ENCODE results near the gene UBASH3B.
"Not testable (repeated sequence)": the region's sequence is repeated elsewhere in the genome, so short reads cannot be mapped to it uniquely, and the experiment has no call there.

UBASH3B gene

GRCh38 chr11:122619757-122620156, 35.8 kb upstream of the UBASH3B start:
- TF ChIP-seq EZH2phosphoT487 (IDR thresholded peaks at IDR 0.05; ENCODE audit: borderline replicate concordance) (no peak), CTCF (conservative IDR thresholded peaks at IDR 0.05; ENCODE audit: low read length) (no peak)

GRCh38 chr11:122625501-122625900, 30.0 kb upstream of the UBASH3B start:
- H2AFZ ChIP-seq (ENCODE audit: low read length); H3K79me2 ChIP-seq (ENCODE audit: insufficient read depth, low read length); H3K9me3 ChIP-seq (ENCODE audit: insufficient read depth, low read depth, low read length); H3K9me2 ChIP-seq (replicated peaks; ENCODE audit: low read depth, low read length); H3K4me1 ChIP-seq (ENCODE audit: insufficient read depth, low read length, poor library complexity, severe bottlenecking); H3K27me3 ChIP-seq (ENCODE audit: insufficient read depth, low read length, poor library complexity, severe bottlenecking); H4K20me1 ChIP-seq (ENCODE audit: insufficient read depth, low read length, poor library complexity, severe bottlenecking); H3K4me3 ChIP-seq (ENCODE audit: low read length, poor library complexity, severe bottlenecking); H3K36me3 ChIP-seq (ENCODE audit: insufficient read depth, low read length); H3F3A ChIP-seq (ENCODE audit: low read depth); H3K4me2 ChIP-seq (ENCODE audit: low read depth, low read length, poor library complexity, severe bottlenecking); H3K9ac ChIP-seq (ENCODE audit: low read depth, low read length, poor library complexity, severe bottlenecking): not testable (repeated sequence)

More at GRCh38 chr11:122619757-122620156, 35.8 kb upstream of the UBASH3B start:
- no peaks in the 10 kb centered on the region for H3K9me3 ChIP-seq (ENCODE audit: insufficient read depth, low read depth, low read length)
- H3K36me3 ChIP-seq (ENCODE audit: insufficient read depth, low read length) = no peaks in the 10 kb centered on the region
- no peaks in the 10 kb centered on the region for H4K20me1 ChIP-seq (ENCODE audit: insufficient read depth, low read length, poor library complexity, severe bottlenecking)
- no peak overlapping the region for H3K9ac ChIP-seq (ENCODE audit: low read depth, low read length, poor library complexity, severe bottlenecking)
- H3K4me2 ChIP-seq (ENCODE audit: low read depth, low read length, poor library complexity, severe bottlenecking) = no peak overlapping the region
- no peak overlapping the region for H2AFZ ChIP-seq (ENCODE audit: low read length)
- H3K9me2 ChIP-seq (replicated peaks; ENCODE audit: low read depth, low read length) = no peaks in the 10 kb centered on the region
- no peaks in the 10 kb centered on the region for H3K79me2 ChIP-seq (ENCODE audit: insufficient read depth, low read length)
- no peak overlapping the region for H3K4me3 ChIP-seq (ENCODE audit: low read length, poor library complexity, severe bottlenecking)
- H3F3A ChIP-seq (ENCODE audit: low read depth) = no peaks in the 10 kb centered on the region
- no peaks in the 10 kb centered on the region for H3K27me3 ChIP-seq (ENCODE audit: insufficient read depth, low read length, poor library complexity, severe bottlenecking)
- H3K4me1 ChIP-seq (ENCODE audit: insufficient read depth, low read length, poor library complexity, severe bottlenecking) = no peaks in the 10 kb centered on the region

- no peaks in the 10 kb centered on the region for H3K36me3 ChIP-seq (ENCODE audit: insufficient read depth, low read length)
- no peaks in the 10 kb centered on the region for H3K27me3 ChIP-seq (ENCODE audit: insufficient read depth, low read length, poor library complexity, severe bottlenecking)
- H3F3A ChIP-seq (ENCODE audit: low read depth) = no peaks in the 10 kb centered on the region
- H3K4me1 ChIP-seq (ENCODE audit: insufficient read depth, low read length, poor library complexity, severe bottlenecking) = peaks cover 10% of the 10 kb centered on the region
- H4K20me1 ChIP-seq (ENCODE audit: insufficient read depth, low read length, poor library complexity, severe bottlenecking) = no peaks in the 10 kb centered on the region
- no peak overlapping the region for H2AFZ ChIP-seq (ENCODE audit: low read length)
- H3K9me3 ChIP-seq (ENCODE audit: insufficient read depth, low read depth, low read length) = no peaks in the 10 kb centered on the region
- H3K9me2 ChIP-seq (replicated peaks; ENCODE audit: low read depth, low read length) = no peaks in the 10 kb centered on the region
- H3K4me3 ChIP-seq (ENCODE audit: low read length, poor library complexity, severe bottlenecking) = no peak overlapping the region
- no peak overlapping the region for H3K9ac ChIP-seq (ENCODE audit: low read depth, low read length, poor library complexity, severe bottlenecking)
- no peaks in the 10 kb centered on the region for H3K79me2 ChIP-seq (ENCODE audit: insufficient read depth, low read length)
- TF ChIP-seq CTCF (conservative IDR thresholded peaks at IDR 0.05; ENCODE audit: low read length) (no peak), EZH2phosphoT487 (IDR thresholded peaks at IDR 0.05; ENCODE audit: borderline replicate concordance) (no peak)
- no peak overlapping the region for H3K4me2 ChIP-seq (ENCODE audit: low read depth, low read length, poor library complexity, severe bottlenecking)
Measured at GRCh38 chr11:122625976-122626665, 29.4 kb upstream of the UBASH3B start.

GRCh38 chr11:122627745-122628144, 27.8 kb upstream of the UBASH3B start:
- Histone ChIP-seq H3K9me2 (replicated peaks; ENCODE audit: low read depth, low read length) (no peaks in the 10 kb centered on the region), H3K9me3 (ENCODE audit: insufficient read depth, low read depth, low read length) (no peaks in the 10 kb centered on the region), H3K27me3 (ENCODE audit: insufficient read depth, low read length, poor library complexity, severe bottlenecking) (no peaks in the 10 kb centered on the region), H3K4me2 (ENCODE audit: low read depth, low read length, poor library complexity, severe bottlenecking) (no peak overlapping the region), H3F3A (ENCODE audit: low read depth) (no peaks in the 10 kb centered on the region), H2AFZ (ENCODE audit: low read length) (no peak overlapping the region), H3K4me1 (ENCODE audit: insufficient read depth, low read length, poor library complexity, severe bottlenecking) (peaks cover 25% of the 10 kb centered on the region), H3K4me3 (ENCODE audit: low read length, poor library complexity, severe bottlenecking) (no peak overlapping the region), H4K20me1 (ENCODE audit: insufficient read depth, low read length, poor library complexity, severe bottlenecking) (no peaks in the 10 kb centered on the region), H3K79me2 (ENCODE audit: insufficient read depth, low read length) (no peaks in the 10 kb centered on the region), H3K9ac (ENCODE audit: low read depth, low read length, poor library complexity, severe bottlenecking) (no peak overlapping the region), H3K36me3 (ENCODE audit: insufficient read depth, low read length) (no peaks in the 10 kb centered on the region)
- TF ChIP-seq CTCF (conservative IDR thresholded peaks at IDR 0.05; ENCODE audit: low read length) (no peak), EZH2phosphoT487 (IDR thresholded peaks at IDR 0.05; ENCODE audit: borderline replicate concordance) (no peak)
